Measurements from ENCODE around the gene CAMSAP2.

Gene CAMSAP2

GRCh38 chr1:200724064-200724463 lies 14.6 kb upstream of the CAMSAP2 start:
- no peak for TF ChIP-seq CTCF (conservative IDR thresholded peaks at IDR 0.05; ENCODE audit: low read depth, low read length)
- no peak overlapping the region for H3K4me3 ChIP-seq (ENCODE audit: low read length)
- DNase-seq (ENCODE audit: low read depth), result peak; percentile 33

DNA sequence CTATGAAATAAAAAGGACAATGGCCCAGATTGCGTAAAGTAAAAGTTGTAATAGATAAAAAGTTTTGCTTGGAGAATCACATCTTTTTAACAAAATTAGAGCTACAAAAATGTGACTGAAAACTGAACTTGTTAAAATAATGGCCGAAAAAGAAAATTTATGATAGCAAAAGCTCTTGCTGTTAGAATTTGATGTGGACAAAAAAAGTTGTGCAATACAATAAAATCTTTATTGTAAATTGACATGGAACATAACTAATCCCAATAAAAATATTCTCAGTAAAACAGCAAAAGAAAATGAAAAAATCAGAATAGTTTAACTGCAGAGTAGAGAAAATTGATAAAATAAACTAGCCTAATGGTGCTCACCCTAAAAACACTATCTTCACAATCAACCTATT lies 11.4 kb upstream of the CAMSAP2 start:
- DNase-seq (ENCODE audit: low read depth), result no peak
- H3K4me3 ChIP-seq (ENCODE audit: low read length), result no peak overlapping the region
- no peak for TF ChIP-seq CTCF (conservative IDR thresholded peaks at IDR 0.05; ENCODE audit: low read depth, low read length)

- H3K4me3 ChIP-seq (ENCODE audit: low read length), result no peak overlapping the region
- DNase-seq (ENCODE audit: low read depth), result no peak
- TF ChIP-seq CTCF (conservative IDR thresholded peaks at IDR 0.05; ENCODE audit: low read depth, low read length), result no peak
Observed at GRCh38 chr1:200729863-200730262, 8.8 kb upstream of the CAMSAP2 start.

- H3K4me3 ChIP-seq (ENCODE audit: low read length), result no peak overlapping the region
- no peak for DNase-seq (ENCODE audit: low read depth)
- TF ChIP-seq CTCF (conservative IDR thresholded peaks at IDR 0.05; ENCODE audit: low read depth, low read length), result no peak
Observed at GRCh38 chr1:200731654-200732332, 6.9 kb upstream of the CAMSAP2 start.

DNA sequence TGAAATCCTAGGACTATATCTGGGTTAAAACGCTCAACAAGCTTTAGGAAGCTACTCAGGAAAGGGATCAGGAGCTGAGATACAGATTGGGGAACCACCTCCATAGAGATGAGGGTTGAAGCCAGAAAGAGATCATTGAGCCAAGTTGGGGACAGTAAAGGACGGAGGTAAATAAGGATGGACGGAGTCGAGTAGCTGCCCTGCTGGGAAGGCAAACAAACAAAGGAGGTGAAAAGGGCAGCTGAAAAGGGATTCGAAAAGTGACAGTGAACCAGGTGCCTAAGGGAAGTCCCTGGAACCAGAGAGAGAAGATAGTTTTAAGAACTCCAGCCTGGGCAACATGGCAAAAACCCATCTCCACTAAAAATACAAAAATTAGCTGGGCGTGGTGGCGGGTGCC lies 6.3 kb upstream of the CAMSAP2 start:
- no peak for TF ChIP-seq CTCF (conservative IDR thresholded peaks at IDR 0.05; ENCODE audit: low read depth, low read length)
- DNase-seq (ENCODE audit: low read depth), result no peak
- no peak overlapping the region for H3K4me3 ChIP-seq (ENCODE audit: low read length)

DNA sequence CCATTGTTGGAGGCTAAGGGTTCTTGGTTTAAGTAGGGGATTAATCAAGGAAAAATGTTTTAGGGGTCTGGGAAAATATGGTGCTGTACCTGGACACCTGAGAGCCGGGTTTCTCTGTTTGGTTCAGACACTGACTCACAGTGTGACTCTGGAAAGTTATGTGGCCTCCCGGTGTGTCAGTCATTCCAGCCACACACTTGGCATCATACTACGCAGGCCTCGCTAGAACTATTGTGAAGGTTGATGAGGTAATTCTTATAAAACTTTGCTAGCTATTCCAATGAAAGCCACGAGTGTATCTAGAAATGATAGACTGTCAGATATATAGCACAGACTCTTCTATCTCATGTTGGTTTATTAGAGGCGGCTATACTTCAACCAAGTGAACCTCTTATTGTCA lies 4.8 kb upstream of the CAMSAP2 start:
- no peak for DNase-seq (ENCODE audit: low read depth)
- no peak for TF ChIP-seq CTCF (conservative IDR thresholded peaks at IDR 0.05; ENCODE audit: low read depth, low read length)
- no peak overlapping the region for H3K4me3 ChIP-seq (ENCODE audit: low read length)

DNA sequence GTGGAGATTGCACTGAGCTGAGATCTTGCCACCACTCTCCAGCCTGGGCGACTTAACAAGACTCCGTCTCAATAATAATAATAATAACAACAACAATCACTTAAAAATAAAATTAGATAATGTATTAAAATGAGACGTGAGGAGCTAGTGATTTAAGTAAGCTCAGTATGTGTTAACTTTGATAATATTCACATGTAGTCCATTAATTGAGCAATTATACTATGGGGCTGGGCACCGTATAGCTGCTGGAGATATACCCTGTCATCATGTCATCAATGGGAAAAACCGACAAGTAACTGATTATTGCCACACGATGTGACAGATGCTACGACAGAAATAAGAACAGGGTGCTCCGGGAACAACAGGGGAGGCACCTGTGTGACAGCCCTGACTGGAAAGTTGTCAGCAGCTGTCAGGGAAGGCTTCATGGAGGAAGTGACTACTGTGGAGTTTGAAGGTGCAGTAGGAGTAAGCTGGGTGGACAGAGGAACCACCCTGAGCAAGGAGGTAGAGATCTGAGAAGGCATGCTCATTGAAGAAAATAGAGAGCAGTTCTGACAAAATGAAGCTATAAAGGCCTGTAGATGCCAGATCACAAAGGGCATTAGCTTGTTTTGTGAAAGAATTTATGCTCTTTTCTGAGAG lies 924 bp upstream of the CAMSAP2 start:
- no peak overlapping the region for H3K4me3 ChIP-seq (ENCODE audit: low read length)
- DNase-seq (ENCODE audit: low read depth), result no peak
- no peak for TF ChIP-seq CTCF (conservative IDR thresholded peaks at IDR 0.05; ENCODE audit: low read depth, low read length)
